OCI-LY7 (cell line): Measurements from ENCODE around the gene SLC25A21. TPM values are rescaled to one million over a fixed set of nuclear protein-coding genes. Genes with fewer than 3 reads are reported as not detected.

ENCODE experiments used
- BruUV-seq: library from RNA; stranded (reverse); fragments of 400-500 nt; replicated peaks from 2 replicates; lab custom pipeline; 2021; lab: Mats Ljungman, UMichigan
- CTCF ChIA-PET: fragments of 300-600 bp; sonication (Branson Sonifier 250); formaldehyde crosslinking; loops from one replicate; lab custom pipeline; 2022; ENCODE audit warnings: antibody characterized with exemption; ENCODE audit not compliant: unreplicated experiment; lab: Charles Lee
- POLR2A ChIA-PET: fragments of 300-600 bp; sonication (Branson Sonifier 250); formaldehyde crosslinking; loops from one replicate; lab custom pipeline; 2022; ENCODE audit warnings: antibody characterized with exemption; lab: Charles Lee
- DNase-seq: peaks from one replicate; pipeline ENCODE4 v3.0.0-alpha.2; 2015; ENCODE audit warnings: low spot score
- H2AFZ ChIP-seq: fragments of 200-600 bp; sonication (generic), shearing (Covaris generic); 2 replicates; pipeline ENCODE4 v1.6.1; 2014; ENCODE audit warnings: mild to moderate bottlenecking, antibody characterized with exemption, low read length, moderate library complexity
- H3K27ac ChIP-seq: fragments of 200-600 bp; sonication (generic); 2 replicates; pipeline ENCODE4 v1.5.1; 2014; ENCODE audit warnings: mixed run types, low read depth, mild to moderate bottlenecking, moderate library complexity, low read length, inconsistent platforms; ENCODE audit not compliant: poor library complexity, severe bottlenecking
- H3K36me3 ChIP-seq: fragments of 200-600 bp; sonication (generic); 2 replicates; pipeline ENCODE4 v1.6.1; 2014; ENCODE audit warnings: mild to moderate bottlenecking, antibody characterized with exemption, low read length, moderate library complexity, mixed read lengths; ENCODE audit not compliant: insufficient read depth
- H3K4me1 ChIP-seq: fragments of 200-600 bp; sonication (generic); 2 replicates; pipeline ENCODE4 v1.5.1; 2014; ENCODE audit warnings: mild to moderate bottlenecking, low read length; ENCODE audit not compliant: insufficient read depth, poor library complexity, severe bottlenecking
- H3K4me2 ChIP-seq: fragments of 200-600 bp; sonication (generic); 2 replicates; pipeline ENCODE4 v1.6.1; 2014; ENCODE audit warnings: mild to moderate bottlenecking, low read length
- H3K4me3 ChIP-seq: fragments of 200-600 bp; sonication (generic); 2 replicates; pipeline ENCODE4 v1.5.1; 2014; ENCODE audit warnings: mild to moderate bottlenecking, low read depth, low read length; ENCODE audit not compliant: poor library complexity, severe bottlenecking
- H3K79me2 ChIP-seq: fragments of 200-600 bp; sonication (generic); 2 replicates; pipeline ENCODE4 v1.6.1; 2016; ENCODE audit warnings: low read depth, mild to moderate bottlenecking, low read length, moderate library complexity, mixed read lengths; ENCODE audit not compliant: insufficient read depth
- H3K9me2 ChIP-seq: fragments of 200-600 bp; sonication (generic); 2 replicates; pipeline ENCODE4 v1.6.1; 2016; ENCODE audit warnings: mild to moderate bottlenecking, low read length, mixed read lengths; ENCODE audit not compliant: insufficient read depth
- H3K9me3 ChIP-seq: fragments of 200-600 bp; sonication (generic); 2 replicates; pipeline ENCODE4 v1.6.1; 2014; ENCODE audit warnings: mild to moderate bottlenecking, mixed run types, low read length, mixed read lengths
- H4K20me1 ChIP-seq: fragments of 200-600 bp; sonication (generic); 2 replicates; pipeline ENCODE4 v1.6.1; 2014; ENCODE audit warnings: mild to moderate bottlenecking, antibody characterized with exemption, low read length, moderate library complexity, mixed read lengths; ENCODE audit not compliant: insufficient read depth
- CTCF ChIP-seq: fragments of 200-600 bp; sonication (generic); conservative IDR thresholded peaks from 2 replicates; pipeline ENCODE4 v1.5.1; 2014; ENCODE audit warnings: mild to moderate bottlenecking, antibody characterized with exemption, low read length, moderate library complexity, mixed read lengths
- EZH2phosphoT487 ChIP-seq: fragments of 200-600 bp; sonication (generic); IDR thresholded peaks from 2 replicates; pipeline ENCODE4 v1.6.1; 2018; ENCODE audit warnings: low read depth, borderline replicate concordance, mild to moderate bottlenecking, mixed run types, antibody characterized with exemption, low read length, moderate library complexity, mixed read lengths
- intact Hi-C: fragments of 100-400 bp; cut with micrococcal nuclease; formaldehyde crosslinking; loops from one replicate; pipeline ENCODE4 v1.10.0; 2022; ENCODE audit not compliant: unreplicated experiment
- microRNA-seq: library from miRNA; unstranded; fragments of <30 nt; microRNA quantifications from one replicate; pipeline ENCODE4 v1.2.0, GENCODE V29; 2022; ENCODE audit warnings: borderline replicate concordance
- small RNA-seq: library from RNA; depleted of rRNA; stranded (forward); fragments of <200 nt; gene quantifications from one replicate; pipeline ENCODE3, GENCODE V24; 2014
- total RNA-seq, 2 experiments: library from RNA; depleted of rRNA in 1 of 2; stranded (reverse); fragments of >200 nt in 1 of 2; shearing (Covaris generic) in 1 of 2; gene quantifications; 2 replicates each; pipeline ENCODE4 v1.2.3, GENCODE V29; 2014 to 2022

Gene SLC25A21
- total RNA-seq, 2 experiments from 2014 or later, result not detected

- Histone ChIP-seq H4K20me1 (no peaks in the 10 kb centered on the region), H3K9me2 (no peaks in the 10 kb centered on the region), H3K36me3 (no peaks in the 10 kb centered on the region), H2AFZ (no peak overlapping the region), H3K9me3 (no peaks in the 10 kb centered on the region), H3K27ac (no peak overlapping the region), H3K4me2 (no peak overlapping the region), H3K79me2 (no peaks in the 10 kb centered on the region), H3K4me3 (no peak overlapping the region), H3K4me1 (no peaks in the 10 kb centered on the region)
- CTCF ChIA-PET, result no interaction called here
- POLR2A ChIA-PET, result no interaction called here
- intact Hi-C loops, result no loop called here
- TF ChIP-seq CTCF, result no peak
- no peak for DNase-seq
- BruUV-seq, result no TSS peak
Measured at GRCh38 chr14:36646664-36647416, 525.6 kb downstream of the SLC25A21 start.

- Histone ChIP-seq H3K9me2 (no peaks in the 10 kb centered on the region), H3K36me3 (no peaks in the 10 kb centered on the region), H4K20me1 (no peaks in the 10 kb centered on the region), H3K27ac (no peak overlapping the region), H3K4me1 (no peaks in the 10 kb centered on the region), H3K4me2 (no peak overlapping the region), H3K4me3 (no peak overlapping the region), H3K9me3 (no peaks in the 10 kb centered on the region), H2AFZ (no peak overlapping the region), H3K79me2 (no peaks in the 10 kb centered on the region)
- TF ChIP-seq EZH2phosphoT487, result no peak
- intact Hi-C loops, result no loop called here
- ChIA-PET POLR2A (interaction anchor here (0.6 to 1.1 kb wide), 2 partner anchors 47 to 140 kb away, joined by 3 to 4 read pairs; no protein-coding TSS in a partner anchor), CTCF (no interaction called here)
- DNase-seq, result no peak
- BruUV-seq, result no TSS peak
Measured at GRCh38 chr14:36633580-36633979, 538.8 kb downstream of the SLC25A21 start.

Small RNA genes lying within 50 kb of the gene (microRNA-seq; reads per million reads assigned to microRNA genes)
- gene MIR4503, result not detected

Small RNA genes lying within 50 kb of the gene (small RNA-seq; reads per million reads assigned to genes)
- gene MIR4503 (not detected), gene RNU6-273P (not detected)

Other genes with a start within 250 kb of the SLC25A21 start
- gene MIPOL1, start 25.3 kb upstream of the SLC25A21 start, total RNA-seq (2014; rRNA removed; shearing (Covaris generic)), result not detected in 2 replicates
- gene MIPOL1, start 25.3 kb upstream of the SLC25A21 start, total RNA-seq (2022), result not detected in 2 replicates